ENCODE data around the gene EDN1. TPM values are rescaled to one million over a fixed set of nuclear protein-coding genes. Genes with fewer than 3 reads are reported as not detected.
"Not testable (repeated sequence)": the region's sequence is repeated elsewhere in the genome, so short reads cannot be mapped to it uniquely, and the experiment has no call there.

Gene EDN1
- total RNA-seq, 4 donors from 2014 or later: 3.6 to 23.2 (median 14.2) TPM

DNA sequence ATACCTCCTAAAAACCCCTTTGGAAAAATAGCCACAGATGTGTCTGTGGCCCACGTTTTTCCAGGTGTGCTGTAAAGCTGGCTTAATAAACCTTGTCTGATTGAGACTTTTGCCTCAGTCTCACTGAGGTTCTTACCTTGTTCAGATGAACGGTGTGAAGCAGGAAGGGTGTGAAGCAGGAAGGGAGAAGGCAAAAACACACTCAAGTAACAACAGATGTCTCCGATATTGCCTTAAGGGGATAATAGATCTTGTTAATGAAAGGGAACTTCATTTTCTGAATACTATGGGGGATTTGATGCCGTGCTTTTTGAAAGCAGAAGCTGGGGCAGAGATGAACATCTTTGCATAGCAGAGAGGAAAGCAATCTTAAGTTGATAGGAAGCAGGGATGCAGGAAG, 37.8 kb downstream of the EDN1 start:
- DNase-seq: no peak
- H3K4me1 ChIP-seq: peaks cover 4 to 31% (median 16%) of the 10 kb centered on the region in 4 donors
- H3K9me3 ChIP-seq: no peaks in the 10 kb centered on the region
- H3K36me3 ChIP-seq: no peaks in the 10 kb centered on the region
- TF ChIP-seq POLR2AphosphoS5 (IDR thresholded peaks at IDR 0.05): no peak
- no peak for TF ChIP-seq EP300 (IDR thresholded peaks at IDR 0.05; ENCODE audit: low read depth)
- TF ChIP-seq, protein P1, sequence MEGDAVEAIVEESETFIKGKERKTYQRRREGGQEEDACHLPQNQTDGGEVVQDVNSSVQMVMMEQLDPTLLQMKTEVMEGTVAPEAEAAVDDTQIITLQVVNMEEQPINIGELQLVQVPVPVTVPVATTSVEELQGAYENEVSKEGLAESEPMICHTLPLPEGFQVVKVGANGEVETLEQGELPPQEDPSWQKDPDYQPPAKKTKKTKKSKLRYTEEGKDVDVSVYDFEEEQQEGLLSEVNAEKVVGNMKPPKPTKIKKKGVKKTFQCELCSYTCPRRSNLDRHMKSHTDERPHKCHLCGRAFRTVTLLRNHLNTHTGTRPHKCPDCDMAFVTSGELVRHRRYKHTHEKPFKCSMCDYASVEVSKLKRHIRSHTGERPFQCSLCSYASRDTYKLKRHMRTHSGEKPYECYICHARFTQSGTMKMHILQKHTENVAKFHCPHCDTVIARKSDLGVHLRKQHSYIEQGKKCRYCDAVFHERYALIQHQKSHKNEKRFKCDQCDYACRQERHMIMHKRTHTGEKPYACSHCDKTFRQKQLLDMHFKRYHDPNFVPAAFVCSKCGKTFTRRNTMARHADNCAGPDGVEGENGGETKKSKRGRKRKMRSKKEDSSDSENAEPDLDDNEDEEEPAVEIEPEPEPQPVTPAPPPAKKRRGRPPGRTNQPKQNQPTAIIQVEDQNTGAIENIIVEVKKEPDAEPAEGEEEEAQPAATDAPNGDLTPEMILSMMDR (IDR thresholded peaks at IDR 0.05): no peak
- no peak for TF ChIP-seq POLR2A (IDR thresholded peaks at IDR 0.05)
- in situ Hi-C loops (cut with MboI; ENCODE audit: low pct_ligation_motif_present in 1 of 4, low pct_unique_long_range_greater_than_20kb in 1 of 4, low sequenced_read_pairs in 3 of 4): no loop called here
- intact Hi-C loops (cut with DNase I; ENCODE audit: low total_unique reads): no loop called here
- no peaks in the 10 kb centered on the region for H3K27me3 ChIP-seq
- WGBS, 2 donors (ENCODE audit: low coverage in 1 of 2): 71% methylated on average over 4 of the region's 4 CpGs; no CpG with 5 or more reads in 1 of the 2 donors
- no peak overlapping the region for H3K27ac ChIP-seq
- no peak overlapping the region for H3K4me3 ChIP-seq

DNA sequence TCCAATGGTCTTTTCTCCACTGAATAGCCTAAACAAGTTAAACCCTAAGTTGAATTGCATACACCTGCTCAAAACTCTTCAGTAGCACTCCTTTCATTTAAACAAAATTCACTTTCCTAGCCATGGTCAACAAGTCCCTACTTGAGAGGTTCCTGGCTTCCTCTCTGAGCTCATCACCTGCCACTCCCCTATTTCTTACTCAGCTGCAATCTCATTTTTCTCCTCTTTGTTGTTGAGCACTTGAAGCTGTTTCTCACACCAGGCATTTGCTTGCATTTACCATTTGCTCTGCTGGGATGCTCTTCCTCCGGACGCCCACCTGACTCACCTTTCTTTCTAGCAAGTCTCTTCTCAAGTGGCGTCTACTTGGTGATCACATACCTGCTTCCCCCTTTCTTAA, 38.5 kb downstream of the EDN1 start:
- no peaks in the 10 kb centered on the region for H3K36me3 ChIP-seq
- TF ChIP-seq EP300 (IDR thresholded peaks at IDR 0.05; ENCODE audit: low read depth) (no peak), POLR2A (IDR thresholded peaks at IDR 0.05) (no peak), POLR2AphosphoS5 (IDR thresholded peaks at IDR 0.05) (no peak)
- TF ChIP-seq, protein P1 (IDR thresholded peaks at IDR 0.05): no peak
- intact Hi-C loops (cut with DNase I; ENCODE audit: low total_unique reads): no loop called here
- in situ Hi-C loops (cut with MboI; ENCODE audit: low pct_ligation_motif_present in 1 of 4, low pct_unique_long_range_greater_than_20kb in 1 of 4, low sequenced_read_pairs in 3 of 4): no loop called here
- 55 to 61% methylated on average over 3 of the region's 3 CpGs for WGBS, 2 donors (ENCODE audit: low coverage in 1 of 2)
- no peaks in the 10 kb centered on the region for H3K9me3 ChIP-seq
- H3K27me3 ChIP-seq: no peaks in the 10 kb centered on the region
- no peak for DNase-seq
- H3K4me3 ChIP-seq: no peak overlapping the region
- no peak overlapping the region for H3K27ac ChIP-seq
- peaks cover 4 to 33% (median 18%) of the 10 kb centered on the region in 4 donors for H3K4me1 ChIP-seq

DNA sequence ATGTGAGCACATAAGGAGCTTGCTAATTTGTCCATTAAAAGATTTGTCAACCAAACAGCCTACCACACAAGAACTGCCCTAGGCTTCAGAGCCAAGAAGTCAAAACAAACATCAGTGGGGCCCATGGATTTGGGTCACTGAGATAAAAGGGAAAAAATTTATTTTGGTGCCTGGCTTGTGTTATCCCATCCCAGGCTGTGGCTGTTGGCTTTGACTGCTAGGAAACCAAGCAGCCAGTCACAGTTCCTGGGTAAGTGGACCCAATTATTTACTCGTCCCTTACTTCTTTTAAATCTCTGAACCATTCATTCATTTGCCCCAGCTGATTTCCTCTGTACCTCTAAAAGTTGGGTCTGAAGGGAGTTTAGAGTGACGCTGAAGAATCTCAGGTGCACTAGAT, 41.3 kb downstream of the EDN1 start:
- H3K36me3 ChIP-seq: no peaks in the 10 kb centered on the region
- TF ChIP-seq, protein P1 (IDR thresholded peaks at IDR 0.05): no peak
- TF ChIP-seq POLR2A (IDR thresholded peaks at IDR 0.05) (no peak), POLR2AphosphoS5 (IDR thresholded peaks at IDR 0.05) (no peak), EP300 (IDR thresholded peaks at IDR 0.05; ENCODE audit: low read depth) (no peak)
- intact Hi-C loops (cut with DNase I; ENCODE audit: low total_unique reads) (no loop called here), in situ Hi-C loops (cut with MboI; ENCODE audit: low pct_ligation_motif_present in 1 of 4, low pct_unique_long_range_greater_than_20kb in 1 of 4, low sequenced_read_pairs in 3 of 4) (no loop called here)
- H3K9me3 ChIP-seq: no peaks in the 10 kb centered on the region
- H3K4me3 ChIP-seq: no peak overlapping the region
- 33 to 35% methylated on average over 1 to 2 of the region's 2 CpGs for WGBS, 2 donors (ENCODE audit: low coverage in 1 of 2)
- peaks cover 4 to 38% (median 24%) of the 10 kb centered on the region in 4 donors for H3K4me1 ChIP-seq
- H3K27me3 ChIP-seq: no peaks in the 10 kb centered on the region
- H3K27ac ChIP-seq: peak overlapping the region; percentile 78 to 85 (median 84)
- no peak for DNase-seq

DNA sequence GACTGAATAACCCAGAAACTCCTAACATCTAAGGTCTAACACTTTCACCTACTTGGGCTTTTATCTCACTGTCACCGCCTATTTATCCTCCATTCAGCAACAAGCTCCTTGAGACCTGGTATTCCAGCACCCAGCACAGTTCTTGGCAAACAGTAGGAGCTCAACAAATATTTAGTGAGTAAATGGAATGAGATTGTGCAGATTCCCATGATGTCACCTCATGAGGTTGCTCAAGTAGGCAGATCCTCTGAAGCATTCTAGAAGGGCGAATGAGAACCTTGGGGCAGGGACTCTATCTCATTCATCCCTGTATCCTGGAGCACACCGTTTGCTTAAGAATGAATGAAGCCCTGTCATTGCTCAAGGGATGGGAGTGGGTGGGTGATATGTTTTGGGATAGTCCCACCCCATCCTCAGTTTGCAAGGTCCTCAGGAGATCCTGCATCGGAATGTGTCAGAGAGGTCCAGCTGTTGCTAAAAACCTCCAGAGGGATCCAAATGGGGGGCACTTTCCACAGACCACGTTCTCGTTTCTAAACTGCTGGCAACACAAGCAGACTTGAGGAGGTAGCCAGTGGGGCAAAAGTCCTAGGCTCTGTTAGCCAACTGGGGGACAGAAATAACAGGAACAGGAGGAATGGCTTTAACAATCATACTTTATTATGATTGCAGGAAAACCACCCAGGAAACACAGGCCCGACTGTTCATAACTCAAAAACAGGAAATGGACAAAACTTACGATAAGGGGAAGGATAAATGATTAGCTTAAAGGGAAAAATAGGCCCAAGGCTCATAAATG, 42.0 kb downstream of the EDN1 start:
- H3K27me3 ChIP-seq: no peaks in the 10 kb centered on the region
- H3K4me1 ChIP-seq: peaks cover 4 to 40% (median 25%) of the 10 kb centered on the region in 4 donors
- peak in 1 of 3 donors; percentile 21 for TF ChIP-seq POLR2AphosphoS5 (IDR thresholded peaks at IDR 0.05)
- TF ChIP-seq, protein P1 (IDR thresholded peaks at IDR 0.05): no peak
- 18 to 48% methylated on average over 2 to 8 of the region's 8 CpGs for WGBS, 2 donors (ENCODE audit: low coverage in 1 of 2)
- no peaks in the 10 kb centered on the region for H3K36me3 ChIP-seq
- H3K4me3 ChIP-seq: no peak overlapping the region
- H3K27ac ChIP-seq: peak overlapping the region; percentile 78 to 85 (median 84)
- in situ Hi-C loops (cut with MboI; ENCODE audit: low pct_ligation_motif_present in 1 of 4, low pct_unique_long_range_greater_than_20kb in 1 of 4, low sequenced_read_pairs in 3 of 4) (no loop called here), intact Hi-C loops (cut with DNase I; ENCODE audit: low total_unique reads) (no loop called here)
- H3K9me3 ChIP-seq: no peaks in the 10 kb centered on the region
- DNase-seq: peak; percentile 58

DNA sequence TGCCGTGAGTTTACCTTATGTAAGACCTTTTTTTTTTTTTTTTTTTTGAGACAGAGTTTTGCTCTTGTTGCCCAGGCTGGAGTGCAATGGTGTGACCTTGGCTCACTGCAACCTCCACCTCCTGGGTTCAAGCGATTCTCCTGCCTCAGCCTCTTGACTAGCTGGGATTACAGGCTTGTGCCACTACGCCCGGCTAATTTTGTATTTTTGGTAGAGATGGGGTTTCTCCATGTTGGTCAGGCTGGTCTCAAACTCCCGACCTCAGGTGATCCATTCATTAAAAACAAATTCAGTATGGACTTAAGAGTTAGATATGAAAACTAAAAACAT, 42.6 kb downstream of the EDN1 start:
- H3K4me3 ChIP-seq; H3K36me3 ChIP-seq; DNase-seq; H3K9me3 ChIP-seq; H3K27me3 ChIP-seq; in situ Hi-C loops (cut with MboI; ENCODE audit: low pct_ligation_motif_present in 1 of 4, low pct_unique_long_range_greater_than_20kb in 1 of 4, low sequenced_read_pairs in 3 of 4); intact Hi-C loops (cut with DNase I; ENCODE audit: low total_unique reads): not testable (repeated sequence)
- Histone ChIP-seq H3K27ac (peak overlapping the region; percentile 78 to 85 (median 84)), H3K4me1 (peaks cover 4 to 40% (median 25%) of the 10 kb centered on the region in 4 donors)
- 64 to 69% methylated on average over 3 to 5 of the region's 5 CpGs for WGBS, 2 donors (ENCODE audit: low coverage in 1 of 2)
